Activated naive CD8-positive, alpha-beta T cell treated with anti-CD3 and anti-CD28 coated beads, Interleukin-2, amount 50 U/mL, for 16 hours (primary cell): ENCODE data around the gene DMRTB1.

ENCODE experiments used
- DNase-seq: peaks from one replicate; pipeline ENCODE4 v3.0.0-alpha.2; 2020; ENCODE audit warnings: low read depth, low spot score

Gene DMRTB1

DNA sequence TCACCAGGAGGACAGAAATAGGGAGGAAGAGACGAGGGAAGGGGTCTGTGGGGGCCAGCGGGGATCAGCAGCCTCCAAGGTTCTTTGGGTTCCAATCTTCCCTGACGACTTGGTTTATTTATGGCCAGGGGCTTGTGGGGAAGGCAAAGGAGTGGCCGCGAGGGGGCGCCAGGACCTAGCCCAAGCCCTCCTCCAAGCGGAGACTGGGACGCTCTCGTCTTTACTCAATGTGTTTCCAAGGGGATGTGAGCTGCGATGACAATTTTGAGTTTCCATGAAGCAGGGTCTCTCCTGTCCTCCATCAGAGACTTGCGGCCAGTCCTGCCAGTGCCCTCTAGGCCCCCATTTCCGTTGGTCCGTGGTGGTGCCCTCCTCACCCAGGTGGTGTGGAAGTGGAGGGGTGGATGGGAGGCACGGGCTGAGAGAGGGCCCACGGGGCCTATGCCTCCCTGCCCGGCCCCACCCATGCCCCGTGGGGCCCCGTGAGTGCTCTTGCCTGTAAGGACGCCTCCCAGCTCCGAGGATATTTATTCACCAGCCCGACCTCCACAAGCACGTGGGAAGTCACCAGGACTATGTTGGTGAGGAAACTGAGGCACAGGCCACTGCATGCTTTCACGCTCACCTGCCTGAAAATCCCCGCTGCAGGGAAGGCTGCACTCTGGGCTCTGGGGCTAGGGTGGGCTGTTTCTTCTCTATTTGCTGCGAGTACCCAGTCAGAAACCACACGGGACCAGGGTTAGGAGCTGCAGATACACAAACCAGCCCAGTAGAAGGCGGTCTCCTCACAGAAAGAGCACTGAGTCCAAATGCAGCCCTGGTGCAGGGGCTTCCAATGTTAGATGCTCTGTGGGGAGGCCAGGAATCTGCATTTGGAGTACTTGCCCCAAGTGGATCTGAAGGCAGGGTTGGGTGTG, 26.5 kb downstream of the DMRTB1 start:
- DNase-seq = peak; percentile 23

- no peak for DNase-seq
Observed at GRCh38 chr1:53486395-53487026, 27.3 kb downstream of the DMRTB1 start.

DNA sequence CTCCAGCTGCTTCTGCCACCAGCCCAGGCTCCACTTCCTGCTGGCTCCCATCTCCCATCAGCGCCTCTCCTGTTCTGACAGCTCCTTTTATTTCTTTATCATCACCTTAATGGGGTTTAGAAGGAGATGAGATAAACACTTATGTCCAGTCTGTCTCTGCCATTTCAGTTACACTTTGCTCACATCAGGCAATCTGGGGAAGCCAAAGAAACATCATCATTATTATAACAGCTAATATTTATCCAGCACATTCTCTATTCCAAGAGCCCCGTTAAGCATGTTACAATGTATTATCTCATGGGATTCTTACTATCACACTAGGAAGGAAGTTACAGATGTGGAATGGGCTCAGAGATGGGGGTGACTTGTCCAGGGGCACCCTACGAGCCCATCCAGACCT, 31.2 kb downstream of the DMRTB1 start:
- DNase-seq = no peak

DNA sequence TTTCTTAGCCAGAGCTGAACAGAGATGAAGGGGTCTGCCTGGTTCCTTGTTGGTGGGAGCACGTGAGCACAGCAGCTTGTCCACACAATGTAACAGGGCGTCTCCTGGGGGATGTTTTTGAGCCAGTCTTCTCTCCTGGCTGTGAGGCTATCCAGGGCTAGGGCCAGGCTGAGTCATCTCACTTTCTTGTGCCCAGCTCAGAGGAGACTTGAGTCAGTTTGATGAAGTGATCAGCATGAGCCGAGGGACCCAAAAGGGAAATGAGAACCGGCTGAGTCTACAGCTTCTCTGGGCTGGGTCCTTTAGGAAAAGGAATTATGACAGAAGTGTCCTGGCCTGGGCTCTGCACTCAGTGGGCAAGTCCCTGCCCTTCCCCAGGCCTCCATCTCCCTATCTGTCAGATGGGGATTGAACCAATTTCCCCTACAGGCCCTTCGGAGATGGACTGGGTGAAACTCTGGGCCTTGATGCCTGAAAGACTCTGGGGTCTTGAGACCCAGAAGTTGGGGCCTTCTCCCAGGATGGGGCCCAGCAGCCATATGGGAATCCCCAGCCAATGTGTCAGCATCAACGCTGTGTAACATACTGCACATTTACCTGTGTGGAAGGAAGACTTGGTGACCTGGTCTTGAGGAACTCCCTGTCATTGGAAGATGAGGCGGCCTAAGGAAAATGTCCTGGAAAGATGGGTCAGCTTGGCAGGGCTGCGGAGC, 36.6 kb downstream of the DMRTB1 start:
- DNase-seq = no peak

DNA sequence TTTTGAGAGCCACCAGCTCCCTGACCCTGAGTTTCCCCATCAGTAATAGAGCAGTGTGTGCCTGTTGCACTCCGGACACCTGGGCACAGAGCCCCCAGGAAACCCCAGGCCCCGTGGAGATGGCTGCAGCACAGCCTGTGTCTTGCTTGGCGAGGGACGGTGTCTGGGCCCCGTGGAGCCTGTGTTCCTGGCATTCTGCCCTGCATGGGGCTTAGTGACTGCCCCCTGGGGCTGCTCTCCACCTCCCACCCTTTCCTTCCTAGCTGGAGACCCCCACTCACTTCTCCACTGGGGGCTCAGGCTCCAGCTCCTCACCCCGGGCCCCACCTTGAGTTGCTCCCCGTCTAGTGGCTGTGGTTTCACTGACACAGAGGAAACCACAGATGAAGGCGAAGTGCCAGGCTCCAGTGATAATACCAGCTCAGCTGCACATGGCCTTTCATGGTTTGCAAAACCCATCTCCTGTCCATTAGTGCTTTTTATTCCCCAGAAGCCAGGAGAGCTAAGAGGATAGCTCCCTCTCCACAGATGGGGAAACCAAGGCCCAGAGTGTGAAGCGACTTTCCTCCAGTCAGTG, 39.4 kb downstream of the DMRTB1 start:
- DNase-seq = no peak

GRCh38 chr1:53499257-53500203, 40.3 kb downstream of the DMRTB1 start:
- DNase-seq = no peak

- DNase-seq = no peak
Observed at GRCh38 chr1:53500204-53501064, 41.2 kb downstream of the DMRTB1 start.

- DNase-seq = no peak
Observed at GRCh38 chr1:53501065-53502005, 42.1 kb downstream of the DMRTB1 start.

DNA sequence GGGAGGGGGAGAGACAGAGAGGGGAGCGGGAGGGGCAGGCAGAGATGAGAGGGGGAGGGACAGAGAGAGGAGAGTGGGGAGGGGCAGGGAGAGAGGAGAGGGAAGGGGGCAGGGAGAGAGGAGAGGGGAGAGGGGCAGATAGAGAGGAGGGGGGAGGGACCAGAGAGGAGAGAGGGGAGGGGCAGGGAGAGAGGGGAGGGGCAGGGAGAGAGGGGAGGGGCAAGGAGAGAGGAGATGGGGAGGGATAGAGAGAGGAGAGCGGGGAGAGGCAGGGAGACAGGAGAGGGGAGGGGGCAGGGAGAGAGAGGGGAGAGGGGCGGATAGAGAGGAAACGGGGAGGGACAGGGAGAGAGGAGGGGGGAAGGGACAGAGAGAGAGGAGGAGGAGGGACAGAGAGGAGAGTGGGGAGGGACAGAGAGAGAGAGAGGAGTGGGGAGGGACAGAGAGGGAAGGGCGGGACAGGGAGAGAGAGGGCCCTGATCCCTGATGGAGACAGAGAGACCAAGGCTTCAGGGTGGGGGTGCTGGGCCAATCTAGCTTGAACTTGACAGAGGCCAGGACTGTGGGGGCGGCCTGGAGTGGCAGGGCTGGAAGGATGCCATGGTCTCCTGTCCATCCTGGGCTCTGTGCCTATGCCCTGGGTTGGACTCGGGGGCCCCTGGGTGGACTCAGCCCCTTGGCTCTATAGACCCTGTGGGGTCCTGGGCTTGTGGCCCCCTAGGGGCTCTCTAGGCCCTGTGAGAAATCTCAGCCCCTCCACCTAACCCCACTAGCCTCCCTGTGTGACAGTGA, 43.6 kb downstream of the DMRTB1 start:
- DNase-seq = no peak

DNA sequence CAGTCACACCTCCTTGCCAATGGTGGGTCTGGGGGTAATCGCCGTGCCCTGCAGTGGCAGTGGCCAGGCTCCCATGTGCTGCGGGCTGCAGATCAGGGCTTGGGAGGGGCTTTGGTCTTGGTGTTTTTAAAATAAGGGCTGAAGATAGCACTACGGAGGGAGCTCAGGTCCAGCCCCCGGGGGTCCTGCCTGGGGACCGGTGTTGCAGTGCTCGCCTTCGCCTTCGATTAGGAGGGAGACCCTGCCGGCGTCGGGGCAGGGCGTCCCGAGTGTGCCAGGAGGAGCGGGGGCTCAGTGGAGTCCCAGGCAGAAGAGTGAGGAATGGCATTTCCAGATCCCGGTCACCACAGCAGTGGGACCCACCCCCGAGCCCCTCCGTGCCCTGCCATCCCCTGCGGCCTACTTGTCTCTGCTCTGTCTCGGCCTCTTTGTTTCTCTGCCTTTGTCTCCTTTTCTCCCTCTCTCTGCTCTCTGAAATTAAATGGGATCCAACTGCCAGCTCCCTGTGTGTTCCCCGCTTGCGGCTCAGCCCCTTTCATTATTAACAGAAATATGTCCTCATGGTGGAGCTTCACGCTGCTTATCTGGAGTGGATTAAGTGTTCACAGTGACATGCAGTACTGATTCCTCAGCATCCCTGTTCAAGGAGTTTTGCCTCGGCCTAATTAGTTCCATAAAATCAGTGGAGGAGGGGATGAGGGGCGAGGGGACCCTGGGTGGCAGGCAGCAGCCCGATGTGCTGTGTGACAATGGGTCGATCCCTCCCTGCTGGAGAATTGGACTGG, 44.4 kb downstream of the DMRTB1 start:
- no peak for DNase-seq

DNA sequence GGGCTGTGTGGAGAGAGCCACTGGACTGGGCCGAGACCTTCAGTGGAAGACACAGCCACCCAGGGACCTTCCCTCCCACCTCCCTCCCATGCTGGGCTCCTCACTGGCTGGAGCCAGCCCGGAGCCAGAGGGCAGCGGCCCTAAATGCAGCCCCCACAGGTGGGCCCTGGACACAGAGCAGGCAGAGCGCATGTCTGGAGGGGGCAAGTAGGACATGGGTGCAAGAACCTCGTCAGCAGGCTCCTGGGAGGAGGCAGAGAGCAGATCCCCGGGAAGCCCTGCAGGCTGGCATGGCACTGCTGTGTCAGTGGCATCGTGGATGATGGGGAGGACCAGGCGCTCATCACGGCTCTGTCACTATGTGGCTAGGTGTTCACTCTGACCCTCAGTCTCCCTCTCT, 45.7 kb downstream of the DMRTB1 start:
- DNase-seq = no peak

DNA sequence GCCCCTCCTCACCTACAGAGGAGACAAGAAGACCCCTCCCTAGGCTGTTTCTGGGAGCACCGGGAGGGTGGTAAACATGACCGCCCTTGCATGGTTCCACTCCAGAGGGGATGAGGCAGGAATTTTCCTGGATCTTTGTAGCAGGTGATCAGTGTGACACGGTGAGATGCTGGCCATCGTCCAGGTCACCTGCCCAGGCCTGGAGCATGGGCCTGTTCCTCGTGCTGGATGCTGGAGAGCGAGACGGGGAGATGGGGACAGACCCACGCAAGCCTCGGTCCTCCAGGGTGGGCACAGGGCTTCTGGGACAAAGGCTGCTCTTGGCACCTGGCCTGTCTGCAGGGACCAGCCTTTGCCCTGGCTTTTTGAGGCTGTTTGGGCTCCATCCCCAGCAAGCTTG, 46.2 kb downstream of the DMRTB1 start:
- DNase-seq = no peak

GRCh38 chr1:53505891-53506290, 46.7 kb downstream of the DMRTB1 start:
- DNase-seq = no peak

GRCh38 chr1:53506355-53507050, 47.3 kb downstream of the DMRTB1 start:
- DNase-seq = no peak

- DNase-seq = no peak
Observed at GRCh38 chr1:53507116-53507820, 48.1 kb downstream of the DMRTB1 start.
